ENCODE results near the gene CFHR2. TPM values are rescaled to one million over a fixed set of nuclear protein-coding genes. Genes with fewer than 3 reads are reported as not detected.

Gene CFHR2
- total RNA-seq, 1 experiment from 2014 or later: not detected

- Mint-ChIP-seq H3K4me1 (no peaks in the 10 kb centered on the region), H3K36me3 (no peaks in the 10 kb centered on the region), H3K27me3 (ENCODE audit: low read depth) (no peaks in the 10 kb centered on the region), H3K4me3 (no peak overlapping the region), H3K27ac (no peak overlapping the region), H3K9me3 (peaks cover 6% of the 10 kb centered on the region)
- no peak for TF ChIP-seq ZNF317 (CRISPR knock-in tag; IDR thresholded peaks at IDR 0.05; ENCODE audit: borderline replicate concordance, low read depth)
- no peak for TF ChIP-seq STAT6 (CRISPR knock-in tag; conservative IDR thresholded peaks at IDR 0.05; ENCODE audit: low read depth)
- TF ChIP-seq NR1H2 (CRISPR knock-in tag; IDR thresholded peaks at IDR 0.05): no peak
- no peak for TF ChIP-seq ATF3 (CRISPR knock-in tag; conservative IDR thresholded peaks at IDR 0.05)
- TF ChIP-seq ATF1 (CRISPR knock-in tag; IDR thresholded peaks at IDR 0.05): no peak
- no peak for TF ChIP-seq PRRX2 (CRISPR knock-in tag; IDR thresholded peaks at IDR 0.05)
- TF ChIP-seq ELF4 (CRISPR knock-in tag; IDR thresholded peaks at IDR 0.05; ENCODE audit: low read depth): no peak
- no peak for TF ChIP-seq CREB1 (CRISPR knock-in tag; IDR thresholded peaks at IDR 0.05)
- TF ChIP-seq NR3C1 (CRISPR knock-in tag; conservative IDR thresholded peaks at IDR 0.05; ENCODE audit: low read depth): no peak
- TF ChIP-seq IRF2 (CRISPR knock-in tag; IDR thresholded peaks at IDR 0.05; ENCODE audit: borderline replicate concordance, low read depth): no peak
- no peak for TF ChIP-seq IRF1 (CRISPR knock-in tag; IDR thresholded peaks at IDR 0.05)
- no peak for TF ChIP-seq ATF2 (CRISPR knock-in tag; IDR thresholded peaks at IDR 0.05; ENCODE audit: borderline replicate concordance, low read depth)
- no peak for TF ChIP-seq CBFB (CRISPR knock-in tag; IDR thresholded peaks at IDR 0.05; ENCODE audit: low read depth)
- TF ChIP-seq PRDM15 (CRISPR knock-in tag; IDR thresholded peaks at IDR 0.05): no peak
- TF ChIP-seq KAT7 (CRISPR knock-in tag; IDR thresholded peaks at IDR 0.05; ENCODE audit: borderline replicate concordance): no peak
- TF ChIP-seq CREM (CRISPR knock-in tag; IDR thresholded peaks at IDR 0.05): no peak
- TF ChIP-seq NFE2L1 (CRISPR knock-in tag; IDR thresholded peaks at IDR 0.05): no peak
- no peak for TF ChIP-seq ZSCAN18 (CRISPR knock-in tag; IDR thresholded peaks at IDR 0.05)
- no peak for ATAC-seq
- ChIA-PET CTCF (no interaction called here), POLR2A (no interaction called here)
- DNase-seq (ENCODE audit: low spot score): no peak
Measured at GRCh38 chr1:197001828-197002227, 58.3 kb downstream of the CFHR2 start.
